Loucy (cell line): Measurements from ENCODE around the gene SYNE3.

ENCODE experiments used
- EZH2phosphoT487 ChIP-seq: fragments of 200-600 bp; IDR thresholded peaks from 2 replicates; pipeline ENCODE4 v1.6.1; 2018; ENCODE audit warnings: antibody characterized with exemption, mild to moderate bottlenecking, moderate library complexity, borderline replicate concordance
- TF ChIP-seq, protein P1 (sequence below): fragments of 200-600 bp; sonication (generic); conservative IDR thresholded peaks from 2 replicates; pipeline ENCODE4 v1.5.1; 2014; ENCODE audit warnings: mild to moderate bottlenecking, antibody characterized with exemption, low read length

DNA sequence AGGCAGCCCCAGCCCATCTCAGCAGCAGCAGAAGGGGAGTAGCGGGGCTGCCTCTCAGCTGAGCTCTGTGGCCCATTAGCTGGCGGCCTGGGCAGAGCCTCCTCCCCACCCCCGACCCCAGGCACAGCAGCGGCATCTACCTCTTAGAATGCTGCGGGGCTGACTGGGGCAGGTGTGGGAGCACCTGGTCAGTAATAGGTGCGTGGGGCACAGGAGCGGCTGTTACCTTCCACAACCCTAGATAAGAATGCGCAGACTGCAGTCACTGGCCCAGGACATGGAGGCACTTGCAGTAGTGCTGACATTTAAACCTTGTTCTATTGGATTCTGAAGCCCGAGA, 35.6 kb downstream of the SYNE3 start:
- TF ChIP-seq, protein P1, sequence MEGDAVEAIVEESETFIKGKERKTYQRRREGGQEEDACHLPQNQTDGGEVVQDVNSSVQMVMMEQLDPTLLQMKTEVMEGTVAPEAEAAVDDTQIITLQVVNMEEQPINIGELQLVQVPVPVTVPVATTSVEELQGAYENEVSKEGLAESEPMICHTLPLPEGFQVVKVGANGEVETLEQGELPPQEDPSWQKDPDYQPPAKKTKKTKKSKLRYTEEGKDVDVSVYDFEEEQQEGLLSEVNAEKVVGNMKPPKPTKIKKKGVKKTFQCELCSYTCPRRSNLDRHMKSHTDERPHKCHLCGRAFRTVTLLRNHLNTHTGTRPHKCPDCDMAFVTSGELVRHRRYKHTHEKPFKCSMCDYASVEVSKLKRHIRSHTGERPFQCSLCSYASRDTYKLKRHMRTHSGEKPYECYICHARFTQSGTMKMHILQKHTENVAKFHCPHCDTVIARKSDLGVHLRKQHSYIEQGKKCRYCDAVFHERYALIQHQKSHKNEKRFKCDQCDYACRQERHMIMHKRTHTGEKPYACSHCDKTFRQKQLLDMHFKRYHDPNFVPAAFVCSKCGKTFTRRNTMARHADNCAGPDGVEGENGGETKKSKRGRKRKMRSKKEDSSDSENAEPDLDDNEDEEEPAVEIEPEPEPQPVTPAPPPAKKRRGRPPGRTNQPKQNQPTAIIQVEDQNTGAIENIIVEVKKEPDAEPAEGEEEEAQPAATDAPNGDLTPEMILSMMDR, result no peak
- no peak for TF ChIP-seq EZH2phosphoT487
